ENCODE data around the gene GNLY. TPM values are rescaled to one million over a fixed set of nuclear protein-coding genes. Genes with fewer than 3 reads are reported as not detected.
A peak's percentile ranks its signal among the peaks of the same experiment; 100 is the strongest.

GNLY gene
- total RNA-seq, 1 experiment from 2014 or later, result not detected

DNA sequence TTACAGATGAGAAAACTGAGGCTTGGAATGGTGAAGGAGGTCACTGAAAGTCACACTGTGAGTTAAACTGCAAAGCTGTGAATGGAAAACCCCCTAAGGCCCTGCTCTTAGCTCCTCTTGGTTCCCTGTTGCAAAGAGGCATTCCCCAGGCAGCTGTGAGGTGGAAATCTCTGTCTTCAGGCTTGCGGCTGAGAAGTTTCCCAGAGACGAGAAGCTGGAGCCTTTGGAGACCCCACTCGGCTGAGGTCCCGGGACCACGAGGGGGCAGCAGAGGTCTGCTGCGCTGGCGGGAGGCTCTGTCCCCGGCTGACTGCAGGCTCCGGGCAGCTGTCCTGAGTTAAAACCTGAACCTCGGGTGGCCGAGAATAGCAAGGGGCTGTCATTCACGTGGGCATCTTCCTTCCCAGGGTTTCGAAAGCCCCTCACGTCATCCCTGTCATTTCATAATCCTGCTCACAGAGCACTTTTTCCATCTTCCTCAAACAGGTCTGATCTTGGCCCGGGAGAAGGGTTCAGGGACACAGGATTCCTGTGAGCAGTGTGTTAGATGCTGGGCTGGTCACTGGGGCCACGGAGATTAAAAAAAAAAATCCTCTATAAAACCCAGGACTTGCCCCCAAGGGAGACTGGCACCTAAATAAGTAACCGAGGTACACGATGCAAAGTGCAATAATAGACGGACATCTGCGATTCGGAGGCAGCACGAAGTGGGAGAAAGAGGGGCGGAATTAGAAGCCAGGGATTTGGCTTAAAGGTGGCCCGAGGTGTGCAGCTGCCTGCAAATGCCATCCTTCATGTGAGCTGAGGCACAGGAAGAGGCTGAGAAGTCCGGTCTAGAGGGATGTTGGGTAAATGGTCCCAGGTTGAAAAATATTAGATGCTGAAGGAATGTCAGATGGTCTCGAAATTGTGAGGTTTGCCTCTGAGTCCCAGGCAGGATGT lies 35.0 kb downstream of the GNLY start:
- peak overlapping the region; percentile 36; the same call in 1 of the 2 replicates for H3K4me2 ChIP-seq (ENCODE audit: low read length)
- H3K27ac ChIP-seq (ENCODE audit: low read length), result no peak overlapping the region
- H3K4me3 ChIP-seq (ENCODE audit: low read length), result no peak overlapping the region
- no peaks in the 10 kb centered on the region for H3K36me3 ChIP-seq (ENCODE audit: low read depth, low read length)
- H4K20me1 ChIP-seq (ENCODE audit: low read length), result no peaks in the 10 kb centered on the region
- intact Hi-C loops (cut with micrococcal nuclease), result loop anchor here (1.0 to 5.0 kb wide), 3 partner anchors 21 to 353 kb away; no protein-coding TSS in a partner anchor
- DNase-seq (peak; percentile 83), ATAC-seq (peak; percentile 100)
- BruUV-seq (replicated peaks), result no TSS peak
- POLR2A ChIA-PET (ENCODE audit: unreplicated experiment), result interaction anchor here (0.5 kb wide), 1 partner anchor 77 kb away, joined by 3 read pairs; no protein-coding TSS in a partner anchor
- H3K27me3 ChIP-seq (ENCODE audit: low read length), result peaks cover 5% of the 10 kb centered on the region; the same call in 1 of the 2 replicates
- no peaks in the 10 kb centered on the region for H3K79me2 ChIP-seq (ENCODE audit: low read length)
- H3K9me2 ChIP-seq (replicated peaks; ENCODE audit: low read length), result no peaks in the 10 kb centered on the region
- no peaks in the 10 kb centered on the region for H3K4me1 ChIP-seq (ENCODE audit: insufficient read depth, low read length)
- TF ChIP-seq, protein P1, sequence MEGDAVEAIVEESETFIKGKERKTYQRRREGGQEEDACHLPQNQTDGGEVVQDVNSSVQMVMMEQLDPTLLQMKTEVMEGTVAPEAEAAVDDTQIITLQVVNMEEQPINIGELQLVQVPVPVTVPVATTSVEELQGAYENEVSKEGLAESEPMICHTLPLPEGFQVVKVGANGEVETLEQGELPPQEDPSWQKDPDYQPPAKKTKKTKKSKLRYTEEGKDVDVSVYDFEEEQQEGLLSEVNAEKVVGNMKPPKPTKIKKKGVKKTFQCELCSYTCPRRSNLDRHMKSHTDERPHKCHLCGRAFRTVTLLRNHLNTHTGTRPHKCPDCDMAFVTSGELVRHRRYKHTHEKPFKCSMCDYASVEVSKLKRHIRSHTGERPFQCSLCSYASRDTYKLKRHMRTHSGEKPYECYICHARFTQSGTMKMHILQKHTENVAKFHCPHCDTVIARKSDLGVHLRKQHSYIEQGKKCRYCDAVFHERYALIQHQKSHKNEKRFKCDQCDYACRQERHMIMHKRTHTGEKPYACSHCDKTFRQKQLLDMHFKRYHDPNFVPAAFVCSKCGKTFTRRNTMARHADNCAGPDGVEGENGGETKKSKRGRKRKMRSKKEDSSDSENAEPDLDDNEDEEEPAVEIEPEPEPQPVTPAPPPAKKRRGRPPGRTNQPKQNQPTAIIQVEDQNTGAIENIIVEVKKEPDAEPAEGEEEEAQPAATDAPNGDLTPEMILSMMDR (conservative IDR thresholded peaks at IDR 0.05; ENCODE audit: low read depth, low read length), result peak; percentile 95
- TF ChIP-seq EZH2phosphoT487 (IDR thresholded peaks at IDR 0.05; ENCODE audit: borderline replicate concordance, low read length), result no peak
- TF ChIP-seq EZH2 (IDR thresholded peaks at IDR 0.05; ENCODE audit: low read length, unreplicated experiment), result no peak
- H2AFZ ChIP-seq (ENCODE audit: low read length), result peak overlapping the region; percentile 20; the same call in 1 of the 2 replicates
- no peak overlapping the region for H3K9ac ChIP-seq (ENCODE audit: low read length)
- CTCF ChIA-PET, result interaction anchor here (0.6 to 1.7 kb wide), 6 partner anchors 14 to 85 kb away, joined by 3 to 14 read pairs (median 4); no protein-coding TSS in a partner anchor
- no peaks in the 10 kb centered on the region for H3F3A ChIP-seq (ENCODE audit: low read length, unreplicated experiment)
- no peaks in the 10 kb centered on the region for H3K9me3 ChIP-seq (ENCODE audit: low read length)

DNA sequence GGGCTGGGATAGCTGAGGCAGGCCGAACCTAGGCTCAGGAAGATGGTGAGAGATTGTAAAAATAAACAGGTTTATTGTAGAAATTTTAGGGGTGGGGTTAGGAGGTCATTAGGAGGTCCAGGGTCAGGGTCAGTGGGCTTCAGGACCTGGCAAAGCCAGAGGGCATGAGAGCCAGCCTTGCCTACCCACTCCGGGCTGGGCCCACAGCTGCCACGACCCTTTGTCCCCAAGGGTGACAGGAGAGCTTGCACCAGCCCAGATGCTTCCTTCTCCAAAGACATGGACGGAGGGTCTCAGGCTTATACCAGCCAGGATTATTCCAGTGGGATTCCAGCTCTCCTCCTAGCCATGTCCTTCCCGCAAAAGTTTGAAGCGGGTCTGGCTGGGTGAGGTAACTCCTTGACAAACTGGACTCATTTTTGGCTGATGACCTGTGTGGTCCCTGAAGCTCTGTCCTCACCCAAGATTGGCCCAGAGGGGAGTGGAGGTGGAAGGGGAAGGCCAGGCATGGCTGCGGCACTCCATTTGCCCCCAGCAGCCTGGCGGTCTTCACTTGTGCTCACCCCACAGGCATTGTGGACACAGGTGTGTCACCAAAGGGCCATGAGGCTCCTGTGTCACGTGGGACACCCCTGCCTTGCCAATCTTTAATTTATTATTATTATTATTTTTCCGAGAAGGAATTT lies 35.8 kb downstream of the GNLY start:
- H3F3A ChIP-seq (ENCODE audit: low read length, unreplicated experiment), result no peaks in the 10 kb centered on the region
- H3K27ac ChIP-seq (ENCODE audit: low read length), result no peak overlapping the region
- no peak overlapping the region for H3K4me2 ChIP-seq (ENCODE audit: low read length)
- peaks cover 5% of the 10 kb centered on the region; the same call in 1 of the 2 replicates for H3K27me3 ChIP-seq (ENCODE audit: low read length)
- H2AFZ ChIP-seq (ENCODE audit: low read length), result no peak overlapping the region
- no peaks in the 10 kb centered on the region for H3K9me2 ChIP-seq (replicated peaks; ENCODE audit: low read length)
- intact Hi-C loops (cut with micrococcal nuclease), result loop anchor here (1.0 to 5.0 kb wide), 3 partner anchors 20 to 352 kb away; no protein-coding TSS in a partner anchor
- BruUV-seq (replicated peaks), result no TSS peak
- no peaks in the 10 kb centered on the region for H3K36me3 ChIP-seq (ENCODE audit: low read depth, low read length)
- H4K20me1 ChIP-seq (ENCODE audit: low read length), result no peaks in the 10 kb centered on the region
- H3K4me3 ChIP-seq (ENCODE audit: low read length), result no peak overlapping the region
- H3K4me1 ChIP-seq (ENCODE audit: insufficient read depth, low read length), result no peaks in the 10 kb centered on the region
- no peaks in the 10 kb centered on the region for H3K79me2 ChIP-seq (ENCODE audit: low read length)
- no peak overlapping the region for H3K9ac ChIP-seq (ENCODE audit: low read length)
- no peaks in the 10 kb centered on the region for H3K9me3 ChIP-seq (ENCODE audit: low read length)
- DNase-seq (no peak), ATAC-seq (no peak)
- CTCF ChIA-PET, result interaction anchor here (1.7 kb wide), 1 partner anchor 84 kb away, joined by 14 read pairs; no protein-coding TSS in a partner anchor
- POLR2A ChIA-PET (ENCODE audit: unreplicated experiment), result no interaction called here
- TF ChIP-seq EZH2phosphoT487 (IDR thresholded peaks at IDR 0.05; ENCODE audit: borderline replicate concordance, low read length), result no peak
- TF ChIP-seq, protein P1 (conservative IDR thresholded peaks at IDR 0.05; ENCODE audit: low read depth, low read length), result no peak
- no peak for TF ChIP-seq EZH2 (IDR thresholded peaks at IDR 0.05; ENCODE audit: low read length, unreplicated experiment)

All from PC-3 (cell line).